HepG2 (cell line): ENCODE results near the gene WDR87.

ENCODE experiments used
- JUND ChIP-seq: sonication (generic); formaldehyde crosslinking; IDR thresholded peaks from 2 replicates; pipeline ENCODE4 v1.8.0; 2022; ENCODE audit warnings: mild to moderate bottlenecking, missing genetic modification reagents
- POLR2A ChIP-seq, 2 experiments: IDR thresholded peaks; 2 replicates each; pipeline ENCODE4 v1.6.1; 2011; ENCODE audit warnings: low read depth in 2 of 2, low read length in 2 of 2, mild to moderate bottlenecking in 1 of 2, moderate library complexity in 1 of 2; ENCODE audit not compliant: insufficient read depth in 1 of 2
- ZBTB21 ChIP-seq: sonication (generic); formaldehyde crosslinking; IDR thresholded peaks from 2 replicates; pipeline ENCODE4 v1.4.0; 2020; ENCODE audit warnings: missing genetic modification reagents
- ZNF557 ChIP-seq: sonication (generic); formaldehyde crosslinking; IDR thresholded peaks from 2 replicates; pipeline ENCODE4 v1.4.0; 2020; ENCODE audit warnings: missing genetic modification reagents

- no peak for TF ChIP-seq POLR2A (IDR thresholded peaks at IDR 0.05; ENCODE audit: insufficient read depth in 1 of 2, low read depth in 2 of 2, low read length in 2 of 2)
- TF ChIP-seq ZBTB21 (CRISPR knock-in tag), result no peak
- no peak for TF ChIP-seq JUND (CRISPR knock-in tag)
- TF ChIP-seq ZNF557 (CRISPR knock-in tag), result no peak
Measured at GRCh38 chr19:37885392-37885791, 21.0 kb downstream of the WDR87 start.
